ENCODE results near the gene HOXA13.

- TF ChIP-seq CTCF (IDR thresholded peaks at IDR 0.05; ENCODE audit: poor library complexity) (no peak), EZH2 (IDR thresholded peaks at IDR 0.05; ENCODE audit: borderline replicate concordance) (no peak), EZH2phosphoT487 (IDR thresholded peaks at IDR 0.05; ENCODE audit: low read depth, severe bottlenecking, unreplicated experiment) (no peak)
Observed at GRCh38 chr7:27204851-27205322, 5.0 kb upstream of the HOXA13 start.

All from hepatocyte (in vitro differentiated cells).